Activated T-helper 1 cell treated with anti-CD3 and anti-CD28 coated beads, Interleukin-12 subunit alpha, Interleukin-12 subunit beta, Interleukin-2, Interleukin-4 antibody, amounts not matched to agents 30 ng/mL and 10 ng/mL and 1 ng/mL, durations not matched to agents 14 hours and 24 hours and 36 hours (primary cell): Measurements from ENCODE around the gene BIN1. TPM values are rescaled to one million over a fixed set of nuclear protein-coding genes. Genes with fewer than 3 reads are reported as not detected.

Experiments used
- DNase-seq: peaks from one replicate; pipeline ENCODE4 v3.0.0; 2021; ENCODE audit warnings: low spot score
- H3K27ac Mint-ChIP-seq: one replicate; pipeline ENCODE4 v1.8.0; 2021; ENCODE audit warnings: mild to moderate bottlenecking, mixed read lengths
- H3K27me3 Mint-ChIP-seq: one replicate; pipeline ENCODE4 v1.8.0; 2022; ENCODE audit warnings: mild to moderate bottlenecking, moderate library complexity, mixed read lengths; ENCODE audit not compliant: insufficient read depth
- H3K36me3 Mint-ChIP-seq: one replicate; pipeline ENCODE4 v1.8.0; 2021; ENCODE audit warnings: low read depth, mixed read lengths
- H3K4me1 Mint-ChIP-seq: one replicate; pipeline ENCODE4 v1.8.0; 2021; ENCODE audit warnings: low read depth, mixed read lengths
- H3K4me3 Mint-ChIP-seq: one replicate; pipeline ENCODE4 v1.8.0; 2021; ENCODE audit warnings: mild to moderate bottlenecking, moderate library complexity, mixed read lengths
- H3K9me3 Mint-ChIP-seq: one replicate; pipeline ENCODE4 v1.8.0; 2021; ENCODE audit warnings: mixed read lengths
- intact Hi-C: fragments of 100-400 bp; cut with micrococcal nuclease; formaldehyde crosslinking; loops from one replicate; pipeline ENCODE4 v1.15.1; 2024
- total RNA-seq: library from RNA; stranded (reverse); gene quantifications from 2 replicates; pipeline ENCODE4 v1.2.3, GENCODE V29; 2022

The BIN1 gene
- total RNA-seq, 1 donor from 2014 or later = 41.9 TPM

- no peaks in the 10 kb centered on the region for H3K4me1 Mint-ChIP-seq
- no peak for DNase-seq
- H3K9me3 Mint-ChIP-seq = no peaks in the 10 kb centered on the region
- H3K36me3 Mint-ChIP-seq = no peaks in the 10 kb centered on the region
- intact Hi-C loops = no loop called here
- no peak overlapping the region for H3K4me3 Mint-ChIP-seq
- H3K27me3 Mint-ChIP-seq = peaks cover 19% of the 10 kb centered on the region
- H3K27ac Mint-ChIP-seq = no peak overlapping the region
These were observed 94.7 kb downstream of the BIN1 start for GRCh38 chr2:127012215-127012614.

GRCh38 chr2:127011796-127012195 lies 95.2 kb downstream of the BIN1 start:
- Mint-ChIP-seq H3K27me3 (peaks cover 19% of the 10 kb centered on the region), H3K27ac (no peak overlapping the region), H3K4me3 (no peak overlapping the region), H3K36me3 (no peaks in the 10 kb centered on the region), H3K4me1 (no peaks in the 10 kb centered on the region), H3K9me3 (no peaks in the 10 kb centered on the region)
- DNase-seq = no peak
- intact Hi-C loops = no loop called here

- Mint-ChIP-seq H3K27ac (no peak overlapping the region), H3K27me3 (peaks cover 19% of the 10 kb centered on the region), H3K9me3 (no peaks in the 10 kb centered on the region), H3K36me3 (no peaks in the 10 kb centered on the region), H3K4me1 (no peaks in the 10 kb centered on the region), H3K4me3 (no peak overlapping the region)
- DNase-seq = no peak
- intact Hi-C loops = no loop called here
These were observed 95.7 kb downstream of the BIN1 start for GRCh38 chr2:127011231-127011661.

- no peaks in the 10 kb centered on the region for H3K9me3 Mint-ChIP-seq
- intact Hi-C loops = no loop called here
- no peak overlapping the region for H3K27ac Mint-ChIP-seq
- H3K4me1 Mint-ChIP-seq = no peaks in the 10 kb centered on the region
- DNase-seq = no peak
- no peak overlapping the region for H3K4me3 Mint-ChIP-seq
- H3K36me3 Mint-ChIP-seq = no peaks in the 10 kb centered on the region
- H3K27me3 Mint-ChIP-seq = peaks cover 19% of the 10 kb centered on the region
These were observed 98.5 kb downstream of the BIN1 start for GRCh38 chr2:127008265-127009015.

GRCh38 chr2:127007652-127008051 lies 99.3 kb downstream of the BIN1 start:
- no peaks in the 10 kb centered on the region for H3K36me3 Mint-ChIP-seq
- intact Hi-C loops = no loop called here
- H3K9me3 Mint-ChIP-seq = no peaks in the 10 kb centered on the region
- H3K27me3 Mint-ChIP-seq = peaks cover 19% of the 10 kb centered on the region
- DNase-seq = no peak
- no peaks in the 10 kb centered on the region for H3K4me1 Mint-ChIP-seq
- no peak overlapping the region for H3K4me3 Mint-ChIP-seq
- no peak overlapping the region for H3K27ac Mint-ChIP-seq

GRCh38 chr2:127006962-127007361 lies 100.0 kb downstream of the BIN1 start:
- Mint-ChIP-seq H3K36me3 (no peaks in the 10 kb centered on the region), H3K27ac (no peak overlapping the region), H3K9me3 (no peaks in the 10 kb centered on the region), H3K4me1 (no peaks in the 10 kb centered on the region), H3K27me3 (peaks cover 19% of the 10 kb centered on the region), H3K4me3 (no peak overlapping the region)
- intact Hi-C loops = no loop called here
- no peak for DNase-seq

GRCh38 chr2:127004893-127005600 lies 101.9 kb downstream of the BIN1 start:
- Mint-ChIP-seq H3K9me3 (no peaks in the 10 kb centered on the region), H3K27me3 (peaks cover 14% of the 10 kb centered on the region), H3K4me3 (no peak overlapping the region), H3K4me1 (peaks cover 5% of the 10 kb centered on the region), H3K36me3 (no peaks in the 10 kb centered on the region), H3K27ac (no peak overlapping the region)
- intact Hi-C loops = no loop called here
- DNase-seq = no peak

GRCh38 chr2:127003070-127003800 lies 103.7 kb downstream of the BIN1 start:
- no peaks in the 10 kb centered on the region for H3K36me3 Mint-ChIP-seq
- no peak for DNase-seq
- H3K27ac Mint-ChIP-seq = no peak overlapping the region
- no peak overlapping the region for H3K4me3 Mint-ChIP-seq
- H3K4me1 Mint-ChIP-seq = peaks cover 5% of the 10 kb centered on the region
- peaks cover 5% of the 10 kb centered on the region for H3K27me3 Mint-ChIP-seq
- no peaks in the 10 kb centered on the region for H3K9me3 Mint-ChIP-seq
- intact Hi-C loops = no loop called here

GRCh38 chr2:127001751-127002150 lies 105.2 kb downstream of the BIN1 start:
- DNase-seq = no peak
- H3K36me3 Mint-ChIP-seq = no peaks in the 10 kb centered on the region
- no peak overlapping the region for H3K27ac Mint-ChIP-seq
- peaks cover 3% of the 10 kb centered on the region for H3K27me3 Mint-ChIP-seq
- H3K4me3 Mint-ChIP-seq = no peak overlapping the region
- H3K4me1 Mint-ChIP-seq = peaks cover 5% of the 10 kb centered on the region
- intact Hi-C loops = no loop called here
- H3K9me3 Mint-ChIP-seq = no peaks in the 10 kb centered on the region

GRCh38 chr2:127000937-127001336 lies 106.0 kb downstream of the BIN1 start:
- Mint-ChIP-seq H3K4me1 (peaks cover 5% of the 10 kb centered on the region), H3K27me3 (peaks cover 3% of the 10 kb centered on the region), H3K36me3 (no peaks in the 10 kb centered on the region), H3K9me3 (no peaks in the 10 kb centered on the region), H3K27ac (no peak overlapping the region), H3K4me3 (no peak overlapping the region)
- intact Hi-C loops = no loop called here
- no peak for DNase-seq

GRCh38 chr2:127000194-127000593 lies 106.8 kb downstream of the BIN1 start:
- H3K4me3 Mint-ChIP-seq = no peak overlapping the region
- intact Hi-C loops = no loop called here
- H3K9me3 Mint-ChIP-seq = no peaks in the 10 kb centered on the region
- DNase-seq = no peak
- H3K27ac Mint-ChIP-seq = no peak overlapping the region
- H3K27me3 Mint-ChIP-seq = peaks cover 3% of the 10 kb centered on the region
- H3K36me3 Mint-ChIP-seq = no peaks in the 10 kb centered on the region
- H3K4me1 Mint-ChIP-seq = peaks cover 5% of the 10 kb centered on the region

- peaks cover 5% of the 10 kb centered on the region for H3K4me1 Mint-ChIP-seq
- intact Hi-C loops = no loop called here
- no peak overlapping the region for H3K4me3 Mint-ChIP-seq
- no peaks in the 10 kb centered on the region for H3K9me3 Mint-ChIP-seq
- DNase-seq = no peak
- H3K36me3 Mint-ChIP-seq = no peaks in the 10 kb centered on the region
- H3K27ac Mint-ChIP-seq = no peak overlapping the region
- H3K27me3 Mint-ChIP-seq = peaks cover 3% of the 10 kb centered on the region
These were observed 107.7 kb downstream of the BIN1 start for GRCh38 chr2:126999106-126999756.
